ENCODE results near the gene KRT81.
A peak's percentile ranks its signal among the peaks of the same experiment; 100 is the strongest.

Gene KRT81

GRCh38 chr12:52323416-52324152 is 32.2 kb upstream of the KRT81 start:
- no peak for TF ChIP-seq CTCF (IDR thresholded peaks at IDR 0.05; ENCODE audit: insufficient read depth, low read depth, low read length, missing control alignments)
- no peak for DNase-seq (ENCODE audit: low read depth)
- no peak overlapping the region for H3K4me3 ChIP-seq (ENCODE audit: low read length)

- H3K4me3 ChIP-seq (ENCODE audit: low read length) = no peak overlapping the region
- DNase-seq (ENCODE audit: low read depth) = no peak
- no peak for TF ChIP-seq CTCF (IDR thresholded peaks at IDR 0.05; ENCODE audit: insufficient read depth, low read depth, low read length, missing control alignments)
These were observed 31.7 kb upstream of the KRT81 start for GRCh38 chr12:52323001-52323400.

GRCh38 chr12:52322069-52322468 is 30.7 kb upstream of the KRT81 start:
- no peak for DNase-seq (ENCODE audit: low read depth)
- no peak overlapping the region for H3K4me3 ChIP-seq (ENCODE audit: low read length)
- no peak for TF ChIP-seq CTCF (IDR thresholded peaks at IDR 0.05; ENCODE audit: insufficient read depth, low read depth, low read length, missing control alignments)

- no peak for TF ChIP-seq CTCF (IDR thresholded peaks at IDR 0.05; ENCODE audit: insufficient read depth, low read depth, low read length, missing control alignments)
- no peak overlapping the region for H3K4me3 ChIP-seq (ENCODE audit: low read length)
- no peak for DNase-seq (ENCODE audit: low read depth)
These were observed 30.1 kb upstream of the KRT81 start for GRCh38 chr12:52321418-52321817.

- DNase-seq (ENCODE audit: low read depth) = no peak
- no peak within 1 kb of the TSS for H3K4me3 ChIP-seq (ENCODE audit: low read length)
- TF ChIP-seq CTCF (IDR thresholded peaks at IDR 0.05; ENCODE audit: insufficient read depth, low read depth, low read length, missing control alignments) = no peak
These were observed 29.6 kb upstream of the KRT81 start, which contains the start of gene KRT83 for GRCh38 chr12:52320784-52321400. KRT83 (minus strand) TSS chr12:52321398; CDS start chr12:52321335, 63 bp downstream.

- DNase-seq (ENCODE audit: low read depth) = no peak
- peak; percentile 43 for TF ChIP-seq CTCF (IDR thresholded peaks at IDR 0.05; ENCODE audit: insufficient read depth, low read depth, low read length, missing control alignments)
- no peak overlapping the region for H3K4me3 ChIP-seq (ENCODE audit: low read length)
These were observed 27.8 kb upstream of the KRT81 start for GRCh38 chr12:52319097-52319496.

All from epithelial cell of esophagus (primary cell).